ENCODE data around the gene MUC6.
"Not testable (repeated sequence)": the region's sequence is repeated elsewhere in the genome, so short reads cannot be mapped to it uniquely, and the experiment has no call there.

Gene MUC6

GRCh38 chr11:987671-988070 lies 48.8 kb downstream of the MUC6 start:
- DNase-seq (ENCODE audit: low read depth) = no peak

- DNase-seq (ENCODE audit: low read depth) = no peak
Observed at GRCh38 chr11:986952-987305, 49.6 kb downstream of the MUC6 start.

- no peak for DNase-seq (ENCODE audit: low read depth)
Observed at GRCh38 chr11:986270-986951, 50.1 kb downstream of the MUC6 start.

- no peak for DNase-seq (ENCODE audit: low read depth)
Observed at GRCh38 chr11:985848-986247, 50.7 kb downstream of the MUC6 start.

GRCh38 chr11:985406-985805 lies 51.1 kb downstream of the MUC6 start:
- no peak for DNase-seq (ENCODE audit: low read depth)

- DNase-seq (ENCODE audit: low read depth) = no peak
Observed at GRCh38 chr11:984546-984945, 52.0 kb downstream of the MUC6 start.

- no peak for DNase-seq (ENCODE audit: low read depth)
Observed at GRCh38 chr11:981764-982163, 54.8 kb downstream of the MUC6 start.

GRCh38 chr11:980438-981357 lies 55.8 kb downstream of the MUC6 start:
- no peak for DNase-seq (ENCODE audit: low read depth)

- no peak for DNase-seq (ENCODE audit: low read depth)
Observed at GRCh38 chr11:978781-979180, 57.7 kb downstream of the MUC6 start.

- DNase-seq (ENCODE audit: low read depth) = no peak
Observed at GRCh38 chr11:977830-978720, 58.4 kb downstream of the MUC6 start.

- no peak for DNase-seq (ENCODE audit: low read depth)
Observed at GRCh38 chr11:976431-977160, 59.9 kb downstream of the MUC6 start.

- DNase-seq (ENCODE audit: low read depth) = no peak
Observed at GRCh38 chr11:975827-976226, 60.7 kb downstream of the MUC6 start.

GRCh38 chr11:975376-975775 lies 61.1 kb downstream of the MUC6 start:
- DNase-seq (ENCODE audit: low read depth) = not testable (repeated sequence)

GRCh38 chr11:973237-973636 lies 63.3 kb downstream of the MUC6 start:
- DNase-seq (ENCODE audit: low read depth) = no peak

- DNase-seq (ENCODE audit: low read depth) = no peak
Observed at GRCh38 chr11:972523-973211, 63.9 kb downstream of the MUC6 start.

- no peak for DNase-seq (ENCODE audit: low read depth)
Observed at GRCh38 chr11:971731-972365, 64.7 kb downstream of the MUC6 start.

GRCh38 chr11:971092-971690 lies 65.3 kb downstream of the MUC6 start:
- DNase-seq (ENCODE audit: low read depth) = no peak

- DNase-seq (ENCODE audit: low read depth) = no peak
Observed at GRCh38 chr11:970319-970871, 66.1 kb downstream of the MUC6 start.

GRCh38 chr11:969651-970205 lies 66.8 kb downstream of the MUC6 start:
- DNase-seq (ENCODE audit: low read depth) = no peak

GRCh38 chr11:968822-969221 lies 67.7 kb downstream of the MUC6 start:
- DNase-seq (ENCODE audit: low read depth) = no peak

Measured in stimulated activated CD8-positive, alpha-beta memory T cell treated with anti-CD3 and anti-CD28 coated beads, Interleukin-15, amount 100 ng/mL, for 24 hours (primary cell).